ENCODE results near the gene HLCS.

The HLCS gene

DNA sequence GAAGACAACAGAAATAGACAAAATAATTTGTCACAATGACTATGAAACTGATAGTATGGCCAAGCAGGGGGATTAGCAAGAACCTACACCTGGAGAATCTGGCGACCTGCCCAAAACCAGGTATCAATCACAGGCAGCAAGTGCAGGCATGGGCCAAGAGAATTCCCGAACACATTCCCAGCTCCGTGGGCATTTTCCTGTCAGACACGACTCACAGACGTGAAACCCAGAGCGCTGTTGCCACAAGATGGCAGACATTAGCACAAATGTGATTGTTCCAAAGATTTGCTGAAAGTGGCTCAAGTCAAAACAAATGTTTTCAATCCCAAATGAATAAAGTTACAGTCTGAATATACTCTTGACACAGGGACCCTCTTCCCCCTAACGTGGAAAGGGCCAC is 36.8 kb downstream of the HLCS start:
- Histone ChIP-seq H3K4me3 (ENCODE audit: low read length) (no peak overlapping the region), H3K9me3 (ENCODE audit: low read length) (no peaks in the 10 kb centered on the region), H3K27me3 (ENCODE audit: insufficient read depth, low read length) (no peaks in the 10 kb centered on the region), H3K4me1 (ENCODE audit: insufficient read depth, low read length) (no peaks in the 10 kb centered on the region), H2AFZ (ENCODE audit: low read depth, low read length) (no peak overlapping the region), H3K36me3 (ENCODE audit: insufficient read depth, low read length) (peaks cover 11% of the 10 kb centered on the region)

DNA sequence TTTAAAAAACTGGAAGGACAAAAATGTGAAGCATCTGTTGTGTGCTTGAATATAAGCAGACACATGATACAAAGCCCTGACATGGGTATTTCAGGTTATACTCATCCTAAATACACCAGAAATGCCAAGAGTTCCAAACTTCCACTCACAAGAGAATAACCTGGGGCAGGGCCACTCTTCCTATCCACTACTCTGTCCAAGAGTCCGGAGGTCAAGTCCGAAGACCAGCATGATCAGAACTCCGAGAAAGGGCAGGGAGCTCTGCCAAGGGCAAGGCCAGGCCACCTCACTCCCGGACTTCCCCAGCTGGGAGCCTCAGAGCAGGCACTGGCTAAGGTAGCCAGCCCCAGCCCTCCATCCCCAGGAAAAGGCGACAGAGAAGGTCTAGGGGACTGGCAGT is 37.5 kb downstream of the HLCS start:
- no peaks in the 10 kb centered on the region for H3K9me3 ChIP-seq (ENCODE audit: low read length)
- no peaks in the 10 kb centered on the region for H3K27me3 ChIP-seq (ENCODE audit: insufficient read depth, low read length)
- no peaks in the 10 kb centered on the region for H3K4me1 ChIP-seq (ENCODE audit: insufficient read depth, low read length)
- H3K4me3 ChIP-seq (ENCODE audit: low read length), result no peak overlapping the region
- H3K36me3 ChIP-seq (ENCODE audit: insufficient read depth, low read length), result peaks cover 11% of the 10 kb centered on the region
- H2AFZ ChIP-seq (ENCODE audit: low read depth, low read length), result no peak overlapping the region

- Histone ChIP-seq H3K27me3 (ENCODE audit: insufficient read depth, low read length) (no peaks in the 10 kb centered on the region), H3K36me3 (ENCODE audit: insufficient read depth, low read length) (peaks cover 8% of the 10 kb centered on the region), H3K4me3 (ENCODE audit: low read length) (no peak overlapping the region), H3K9me3 (ENCODE audit: low read length) (no peaks in the 10 kb centered on the region), H2AFZ (ENCODE audit: low read depth, low read length) (no peak overlapping the region), H3K4me1 (ENCODE audit: insufficient read depth, low read length) (peaks cover 8% of the 10 kb centered on the region)
Measured at GRCh38 chr21:36927719-36928117, 38.8 kb downstream of the HLCS start.

DNA sequence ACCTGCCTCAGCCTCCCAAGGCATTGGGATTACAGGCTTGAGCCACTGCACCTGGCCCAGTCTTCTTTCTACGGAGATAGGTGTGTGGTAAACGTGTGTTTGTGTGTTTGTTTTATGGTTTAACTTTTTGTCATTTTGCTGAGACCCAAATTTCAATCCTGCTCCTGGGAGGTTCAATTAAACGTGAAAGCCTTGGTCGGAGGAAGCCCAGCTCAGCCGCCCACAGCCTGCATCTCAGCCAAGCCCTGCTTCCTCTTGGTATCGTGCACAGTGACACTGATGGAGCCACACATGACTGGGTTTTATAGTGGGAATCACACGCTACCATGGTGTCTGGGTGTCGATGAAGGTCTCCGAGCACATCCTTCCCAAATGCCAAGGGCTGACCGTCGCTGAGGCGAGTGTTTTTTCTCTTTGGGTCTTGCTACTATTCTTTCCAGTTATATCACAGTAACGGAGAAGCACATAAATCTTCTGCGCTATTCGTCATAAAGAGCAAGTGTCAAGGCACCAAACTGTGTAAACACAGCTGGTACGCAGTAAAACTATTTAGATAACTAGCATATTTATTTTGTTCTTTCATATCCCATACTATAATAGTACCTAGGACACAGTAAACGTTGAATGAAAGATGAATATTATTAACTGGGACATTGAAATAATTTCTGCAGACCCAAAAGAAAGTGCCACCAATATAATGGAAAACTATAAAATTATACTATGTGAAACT is 39.3 kb downstream of the HLCS start:
- Histone ChIP-seq H3K4me3 (ENCODE audit: low read length) (no peak overlapping the region), H3K27me3 (ENCODE audit: insufficient read depth, low read length) (no peaks in the 10 kb centered on the region), H3K9me3 (ENCODE audit: low read length) (no peaks in the 10 kb centered on the region)

GRCh38 chr21:36923270-36923669 is 43.2 kb downstream of the HLCS start:
- Histone ChIP-seq H3K4me3 (ENCODE audit: low read length) (no peak overlapping the region), H3K36me3 (ENCODE audit: insufficient read depth, low read length) (peaks cover 4% of the 10 kb centered on the region), H3K27me3 (ENCODE audit: insufficient read depth, low read length) (no peaks in the 10 kb centered on the region), H3K4me1 (ENCODE audit: insufficient read depth, low read length) (peaks cover 14% of the 10 kb centered on the region), H3K9me3 (ENCODE audit: low read length) (no peaks in the 10 kb centered on the region), H2AFZ (ENCODE audit: low read depth, low read length) (no peak overlapping the region)

More for the DNA sequence above, 39.3 kb downstream of the HLCS start:
- Histone ChIP-seq H3K4me1 (ENCODE audit: insufficient read depth, low read length) (peaks cover 8% of the 10 kb centered on the region), H3K36me3 (ENCODE audit: insufficient read depth, low read length) (peaks cover 8% of the 10 kb centered on the region), H2AFZ (ENCODE audit: low read depth, low read length) (no peak overlapping the region)

- Histone ChIP-seq H3K4me1 (ENCODE audit: insufficient read depth, low read length) (peaks cover 17% of the 10 kb centered on the region), H3K36me3 (ENCODE audit: insufficient read depth, low read length) (peaks cover 4% of the 10 kb centered on the region), H3K4me3 (ENCODE audit: low read length) (no peak overlapping the region), H2AFZ (ENCODE audit: low read depth, low read length) (no peak overlapping the region), H3K27me3 (ENCODE audit: insufficient read depth, low read length) (no peaks in the 10 kb centered on the region), H3K9me3 (ENCODE audit: low read length) (no peaks in the 10 kb centered on the region)
Measured at GRCh38 chr21:36922861-36923260, 43.6 kb downstream of the HLCS start.

GRCh38 chr21:36918291-36918690 is 48.2 kb downstream of the HLCS start:
- H3K4me1 ChIP-seq (ENCODE audit: insufficient read depth, low read length), result peaks cover 11% of the 10 kb centered on the region
- no peaks in the 10 kb centered on the region for H3K36me3 ChIP-seq (ENCODE audit: insufficient read depth, low read length)
- H3K27me3 ChIP-seq (ENCODE audit: insufficient read depth, low read length), result no peaks in the 10 kb centered on the region
- H3K9me3 ChIP-seq (ENCODE audit: low read length), result no peaks in the 10 kb centered on the region
- no peak overlapping the region for H3K4me3 ChIP-seq (ENCODE audit: low read length)
- H2AFZ ChIP-seq (ENCODE audit: low read depth, low read length), result no peak overlapping the region

DNA sequence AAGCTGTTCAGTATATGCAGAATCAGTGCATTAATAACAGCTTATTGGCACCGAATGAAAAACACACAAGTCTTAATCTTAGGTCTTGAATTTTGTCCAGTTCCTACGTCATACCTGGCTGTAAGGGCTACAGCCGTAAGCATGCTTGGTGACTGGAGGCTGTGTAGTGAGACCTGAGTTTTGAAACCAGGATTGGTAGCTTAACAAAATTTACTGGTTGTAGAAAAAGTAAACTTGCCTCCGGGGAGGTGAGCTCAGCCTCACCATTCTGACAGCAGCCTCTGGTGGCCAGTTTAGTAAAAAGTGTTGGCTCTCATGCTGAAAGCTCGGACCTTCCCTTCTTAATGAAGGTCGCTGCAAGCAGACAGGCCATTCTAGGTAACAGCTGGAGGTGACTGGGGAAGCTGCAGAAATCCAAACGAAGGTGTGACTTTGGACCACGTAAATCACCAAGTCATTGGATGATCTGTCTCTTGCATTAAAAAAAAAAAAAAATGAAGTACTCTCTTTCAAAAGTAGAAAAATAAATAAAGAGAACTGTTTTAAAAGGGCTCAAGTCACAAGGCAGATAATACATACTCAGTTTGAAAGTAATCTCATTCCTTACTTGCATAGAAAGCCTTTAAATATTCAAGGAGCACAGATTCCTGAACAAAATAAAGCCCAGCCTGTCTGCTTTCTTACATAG is 48.9 kb downstream of the HLCS start:
- Histone ChIP-seq H2AFZ (ENCODE audit: low read depth, low read length) (no peak overlapping the region), H3K4me3 (ENCODE audit: low read length) (no peak overlapping the region), H3K27me3 (ENCODE audit: insufficient read depth, low read length) (no peaks in the 10 kb centered on the region), H3K36me3 (ENCODE audit: insufficient read depth, low read length) (no peaks in the 10 kb centered on the region), H3K4me1 (ENCODE audit: insufficient read depth, low read length) (peaks cover 9% of the 10 kb centered on the region), H3K9me3 (ENCODE audit: low read length) (no peaks in the 10 kb centered on the region)

DNA sequence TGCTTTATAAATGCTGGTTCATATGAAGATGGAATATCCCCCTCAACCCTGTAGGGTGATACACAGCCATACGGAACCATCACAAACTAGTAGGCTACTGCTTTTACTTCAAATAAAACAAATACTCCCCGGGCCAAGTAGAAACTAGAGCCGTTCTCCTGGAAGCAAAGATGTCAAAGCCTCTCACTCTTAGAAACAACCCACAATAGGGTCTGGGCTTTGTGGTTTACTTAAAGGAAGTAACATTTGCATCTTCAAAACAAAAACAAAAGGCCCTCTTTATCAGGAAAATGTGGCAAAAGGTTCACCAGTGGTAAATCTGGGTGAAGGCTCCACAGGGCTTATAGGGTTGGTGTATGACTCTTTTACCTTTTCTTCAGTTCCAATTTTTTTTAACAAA is 49.8 kb downstream of the HLCS start:
- no peaks in the 10 kb centered on the region for H3K36me3 ChIP-seq (ENCODE audit: insufficient read depth, low read length)
- peaks cover 9% of the 10 kb centered on the region for H3K4me1 ChIP-seq (ENCODE audit: insufficient read depth, low read length)
- no peaks in the 10 kb centered on the region for H3K9me3 ChIP-seq (ENCODE audit: low read length)
- H2AFZ ChIP-seq (ENCODE audit: low read depth, low read length), result no peak overlapping the region
- no peak overlapping the region for H3K4me3 ChIP-seq (ENCODE audit: low read length)
- no peaks in the 10 kb centered on the region for H3K27me3 ChIP-seq (ENCODE audit: insufficient read depth, low read length)

GRCh38 chr21:36915696-36916245 is 50.7 kb downstream of the HLCS start:
- no peak overlapping the region for H3K4me3 ChIP-seq (ENCODE audit: low read length)
- H3K9me3 ChIP-seq (ENCODE audit: low read length), result no peaks in the 10 kb centered on the region
- peaks cover 9% of the 10 kb centered on the region for H3K4me1 ChIP-seq (ENCODE audit: insufficient read depth, low read length)
- H2AFZ ChIP-seq (ENCODE audit: low read depth, low read length), result no peak overlapping the region
- H3K27me3 ChIP-seq (ENCODE audit: insufficient read depth, low read length), result no peaks in the 10 kb centered on the region
- H3K36me3 ChIP-seq (ENCODE audit: insufficient read depth, low read length), result no peaks in the 10 kb centered on the region

- H3K36me3 ChIP-seq (ENCODE audit: insufficient read depth, low read length), result no peaks in the 10 kb centered on the region
- no peaks in the 10 kb centered on the region for H3K27me3 ChIP-seq (ENCODE audit: insufficient read depth, low read length)
- H3K4me3 ChIP-seq (ENCODE audit: low read length), result no peak overlapping the region
- H3K9me3 ChIP-seq (ENCODE audit: low read length), result no peaks in the 10 kb centered on the region
- H2AFZ ChIP-seq (ENCODE audit: low read depth, low read length), result no peak overlapping the region
- peaks cover 9% of the 10 kb centered on the region for H3K4me1 ChIP-seq (ENCODE audit: insufficient read depth, low read length)
Measured at GRCh38 chr21:36915014-36915695, 51.3 kb downstream of the HLCS start.

- H3K4me3 ChIP-seq (ENCODE audit: low read length), result no peak overlapping the region
- H3K36me3 ChIP-seq (ENCODE audit: insufficient read depth, low read length), result no peaks in the 10 kb centered on the region
- no peaks in the 10 kb centered on the region for H3K27me3 ChIP-seq (ENCODE audit: insufficient read depth, low read length)
- no peak overlapping the region for H2AFZ ChIP-seq (ENCODE audit: low read depth, low read length)
- peaks cover 9% of the 10 kb centered on the region for H3K4me1 ChIP-seq (ENCODE audit: insufficient read depth, low read length)
- H3K9me3 ChIP-seq (ENCODE audit: low read length), result no peaks in the 10 kb centered on the region
Measured at GRCh38 chr21:36914244-36915013, 52.0 kb downstream of the HLCS start.

All from neuron (in vitro differentiated cells).